ENCODE measurements around the gene SYNE2.
"Not testable (repeated sequence)": the region's sequence is repeated elsewhere in the genome, so short reads cannot be mapped to it uniquely, and the experiment has no call there.

The SYNE2 gene

DNA sequence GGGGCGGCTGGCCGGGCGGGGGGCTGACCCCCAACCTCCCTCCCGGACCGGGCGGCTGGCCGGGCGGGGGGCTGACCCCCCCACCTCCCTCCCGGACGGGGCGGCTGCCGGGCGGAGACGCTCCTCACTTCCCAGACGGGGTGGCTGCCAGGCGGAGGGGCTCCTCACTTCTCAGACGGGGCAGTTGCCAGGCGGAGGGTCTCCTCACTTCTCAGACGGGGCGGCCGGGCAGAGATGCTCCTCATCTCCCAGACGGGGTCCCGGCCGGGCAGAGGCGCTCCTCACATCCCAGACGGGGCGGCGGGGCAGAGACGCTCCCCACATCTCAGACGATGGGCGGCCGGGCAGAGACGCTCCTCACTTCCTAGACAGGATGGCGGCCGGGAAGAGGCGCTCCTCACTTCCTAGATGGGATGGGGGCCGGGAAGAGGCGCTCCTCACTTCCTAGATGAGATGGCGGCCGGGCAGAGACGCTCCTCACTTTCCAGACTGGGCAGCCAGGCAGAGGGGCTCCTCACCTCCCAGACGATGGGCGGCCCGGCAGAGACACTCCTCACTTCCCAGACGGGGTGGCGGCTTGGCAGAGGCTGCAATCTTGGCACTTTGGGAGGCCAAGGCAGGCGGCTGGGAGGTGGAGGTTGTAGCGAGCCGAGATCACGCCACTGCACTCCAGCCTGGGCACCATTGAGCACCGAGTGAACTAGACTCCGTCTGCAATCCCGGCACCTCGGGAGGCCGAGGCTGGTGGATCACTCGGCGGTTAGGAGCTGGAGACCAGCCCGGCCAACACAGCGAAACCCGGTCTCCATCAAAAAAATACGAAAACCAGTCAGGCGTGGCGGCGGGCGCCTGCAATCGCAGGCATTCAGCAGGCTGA is 185.3 kb downstream of the SYNE2 start:
- H3K9me3 ChIP-seq (ENCODE audit: control insufficient read depth in 1 of 2, low read length in 2 of 2); H3K4me3 ChIP-seq (ENCODE audit: low read depth in 1 of 2, low read length in 2 of 2); H3K27me3 ChIP-seq (ENCODE audit: low read depth, low read length); H3K4me1 ChIP-seq (ENCODE audit: control insufficient read depth in 1 of 2, insufficient read depth in 2 of 2, low read length in 2 of 2); H3K36me3 ChIP-seq (ENCODE audit: control insufficient read depth in 1 of 2, insufficient read depth in 2 of 2, low read length in 2 of 2); H3K27ac ChIP-seq (ENCODE audit: low read length): not testable (repeated sequence)

DNA sequence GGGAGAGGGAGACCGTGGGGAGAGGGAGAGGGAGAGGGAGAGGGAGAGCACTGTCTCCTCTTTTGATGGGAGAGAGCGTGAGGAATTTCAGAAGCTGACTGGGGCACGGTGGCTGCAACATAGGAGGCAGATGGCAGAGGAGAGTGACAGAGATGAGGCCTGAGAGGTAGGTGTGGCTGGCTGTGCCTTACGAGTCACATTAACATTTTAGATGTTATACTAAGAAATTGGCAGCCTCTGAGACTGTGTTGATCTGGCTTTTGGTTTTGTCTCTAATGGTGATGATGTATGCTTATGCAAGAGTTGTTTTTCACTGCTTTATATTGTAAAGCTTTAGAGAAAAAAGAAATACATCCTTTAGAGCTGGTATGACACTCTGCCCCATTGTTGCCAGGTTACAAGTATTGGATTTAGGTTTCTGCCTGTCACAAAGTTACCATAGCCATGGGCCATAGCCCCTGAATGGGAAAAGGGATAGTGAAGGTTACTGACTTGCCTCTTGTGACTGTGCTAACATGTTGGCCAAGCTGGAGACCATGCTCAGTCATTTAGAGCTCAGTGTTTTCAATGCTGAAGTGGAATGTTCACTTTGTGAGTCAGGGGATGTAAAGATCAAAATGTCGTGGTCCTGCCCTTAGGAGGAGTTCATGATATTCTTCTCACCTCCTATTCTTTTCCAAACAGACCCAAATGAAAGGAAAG is 186.2 kb downstream of the SYNE2 start:
- Histone ChIP-seq H3K27me3 (ENCODE audit: low read depth, low read length) (no peaks in the 10 kb centered on the region), H3K27ac (ENCODE audit: low read length) (no peak overlapping the region), H3K9me3 (ENCODE audit: control insufficient read depth in 1 of 2, low read length in 2 of 2) (no peaks in the 10 kb centered on the region), H3K36me3 (ENCODE audit: control insufficient read depth in 1 of 2, insufficient read depth in 2 of 2, low read length in 2 of 2) (no peaks in the 10 kb centered on the region), H3K4me3 (ENCODE audit: low read depth in 1 of 2, low read length in 2 of 2) (no peak overlapping the region), H3K4me1 (ENCODE audit: control insufficient read depth in 1 of 2, insufficient read depth in 2 of 2, low read length in 2 of 2) (peaks cover 0 to 9% of the 10 kb centered on the region in 2 donors)

DNA sequence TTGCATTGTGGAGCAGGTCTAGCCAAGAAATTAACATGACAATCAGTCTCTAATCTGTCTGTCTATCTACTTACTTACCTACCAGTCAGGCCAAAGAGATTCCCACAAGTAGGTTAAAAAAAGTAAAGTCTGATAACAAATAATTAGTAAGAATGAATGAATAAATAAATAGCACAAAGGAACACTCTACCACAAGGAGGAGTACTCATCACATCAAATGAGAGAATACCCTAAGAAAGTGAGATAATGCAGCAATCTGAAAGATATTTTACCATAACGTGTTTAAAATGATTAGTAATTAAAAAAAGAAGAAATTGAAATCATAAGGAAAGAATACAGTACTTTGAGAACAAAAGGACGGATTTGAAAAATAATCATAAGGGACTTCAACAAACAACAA is 187.2 kb downstream of the SYNE2 start:
- Histone ChIP-seq H3K27ac (ENCODE audit: low read length) (no peak overlapping the region), H3K36me3 (ENCODE audit: control insufficient read depth in 1 of 2, insufficient read depth in 2 of 2, low read length in 2 of 2) (no peaks in the 10 kb centered on the region), H3K27me3 (ENCODE audit: low read depth, low read length) (no peaks in the 10 kb centered on the region), H3K4me1 (ENCODE audit: control insufficient read depth in 1 of 2, insufficient read depth in 2 of 2, low read length in 2 of 2) (peaks cover 0 to 7% of the 10 kb centered on the region in 2 donors), H3K9me3 (ENCODE audit: control insufficient read depth in 1 of 2, low read length in 2 of 2) (no peaks in the 10 kb centered on the region), H3K4me3 (ENCODE audit: low read depth in 1 of 2, low read length in 2 of 2) (no peak overlapping the region)

DNA sequence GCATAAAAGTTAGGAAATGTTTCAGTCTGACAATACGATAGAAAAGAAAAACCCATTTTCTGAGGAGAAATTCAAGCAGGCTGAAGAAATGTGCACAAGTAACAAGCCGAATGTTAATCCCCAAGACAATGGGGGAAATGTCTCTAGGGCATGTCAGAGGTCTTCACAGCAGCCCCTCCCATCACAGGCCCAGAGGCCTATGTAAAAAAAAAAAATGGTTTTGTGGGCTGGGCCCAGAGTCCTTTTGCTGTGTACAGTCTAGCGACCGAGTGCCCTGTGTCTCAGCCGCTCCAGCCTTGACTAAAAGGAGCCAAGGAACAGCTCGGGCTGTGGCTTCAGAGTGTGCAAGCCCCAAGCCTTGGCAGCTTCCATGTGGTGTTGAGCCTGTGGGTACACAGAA is 190.5 kb downstream of the SYNE2 start:
- not testable (repeated sequence) for H3K4me1 ChIP-seq (ENCODE audit: control insufficient read depth in 1 of 2, insufficient read depth in 2 of 2, low read length in 2 of 2); H3K9me3 ChIP-seq (ENCODE audit: control insufficient read depth in 1 of 2, low read length in 2 of 2); H3K4me3 ChIP-seq (ENCODE audit: low read depth in 1 of 2, low read length in 2 of 2); H3K27ac ChIP-seq (ENCODE audit: low read length); H3K36me3 ChIP-seq (ENCODE audit: control insufficient read depth in 1 of 2, insufficient read depth in 2 of 2, low read length in 2 of 2); H3K27me3 ChIP-seq (ENCODE audit: low read depth, low read length)

DNA sequence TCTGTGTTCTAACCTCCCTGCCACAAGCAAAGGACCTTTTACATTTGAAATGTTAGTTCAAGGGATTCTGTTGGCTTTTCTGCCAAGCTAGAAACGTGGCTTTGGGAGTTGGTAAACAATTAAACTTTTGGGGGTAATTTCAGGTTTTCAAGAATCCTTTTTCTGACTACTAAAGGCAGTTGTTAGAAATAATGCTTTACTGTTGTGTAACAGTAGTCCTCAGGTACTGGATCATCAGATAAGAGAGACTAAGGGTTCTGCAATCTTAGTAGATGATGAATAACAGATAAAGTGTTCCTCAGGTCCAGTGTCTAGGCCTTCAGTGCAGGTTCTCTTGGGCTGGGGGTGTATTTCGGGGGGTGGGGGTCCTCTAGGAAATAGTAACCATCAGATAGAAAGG is 192.3 kb downstream of the SYNE2 start:
- no peak overlapping the region for H3K4me3 ChIP-seq (ENCODE audit: low read depth in 1 of 2, low read length in 2 of 2)
- H3K9me3 ChIP-seq (ENCODE audit: control insufficient read depth in 1 of 2, low read length in 2 of 2) = no peaks in the 10 kb centered on the region
- H3K36me3 ChIP-seq (ENCODE audit: control insufficient read depth in 1 of 2, insufficient read depth in 2 of 2, low read length in 2 of 2) = peaks cover 0 to 4% of the 10 kb centered on the region in 2 donors
- no peaks in the 10 kb centered on the region for H3K27me3 ChIP-seq (ENCODE audit: low read depth, low read length)
- H3K4me1 ChIP-seq (ENCODE audit: control insufficient read depth in 1 of 2, insufficient read depth in 2 of 2, low read length in 2 of 2) = no peaks in the 10 kb centered on the region
- no peak overlapping the region for H3K27ac ChIP-seq (ENCODE audit: low read length)

DNA sequence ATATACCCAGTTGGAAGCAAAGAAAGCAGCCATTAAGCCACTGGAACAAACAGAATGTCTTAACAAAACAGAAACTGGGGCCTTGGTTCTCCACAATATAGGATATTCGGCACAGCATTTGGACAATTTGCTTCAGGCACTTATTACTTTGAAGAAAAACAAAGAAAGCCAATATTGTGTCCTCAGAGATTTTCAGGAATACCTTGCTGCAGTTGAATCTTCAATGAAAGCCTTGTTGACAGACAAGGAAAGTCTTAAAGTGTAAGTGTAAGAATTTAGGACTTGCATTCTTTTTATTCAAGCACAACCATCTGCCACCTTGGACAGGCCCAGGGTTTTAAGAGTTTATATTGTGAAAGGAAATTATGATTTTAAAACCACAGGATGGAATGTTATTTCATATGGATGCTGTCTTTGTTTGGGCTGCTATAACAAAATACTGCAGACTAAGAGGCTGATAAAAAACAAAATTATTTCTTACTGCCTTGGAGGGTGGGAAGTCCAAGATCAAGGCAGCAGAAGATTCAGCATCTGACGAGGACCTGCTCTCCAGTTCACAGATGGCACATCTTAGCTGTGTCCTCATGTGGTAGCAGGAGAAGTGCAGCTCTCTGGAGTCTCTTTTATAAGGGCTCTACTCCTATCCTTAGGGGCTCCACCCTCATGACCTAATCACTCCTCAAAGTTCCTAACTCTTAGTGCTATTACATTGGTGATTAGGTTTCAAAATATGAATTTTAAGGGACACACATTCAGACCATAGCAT is 197.0 kb downstream of the SYNE2 start:
- Histone ChIP-seq H3K4me3 (ENCODE audit: low read depth in 1 of 2, low read length in 2 of 2) (no peak overlapping the region), H3K27ac (ENCODE audit: low read length) (no peak overlapping the region), H3K36me3 (ENCODE audit: control insufficient read depth in 1 of 2, insufficient read depth in 2 of 2, low read length in 2 of 2) (peaks cover 5 to 13% of the 10 kb centered on the region in 2 donors), H3K4me1 (ENCODE audit: control insufficient read depth in 1 of 2, insufficient read depth in 2 of 2, low read length in 2 of 2) (no peaks in the 10 kb centered on the region), H3K27me3 (ENCODE audit: low read depth, low read length) (no peaks in the 10 kb centered on the region), H3K9me3 (ENCODE audit: control insufficient read depth in 1 of 2, low read length in 2 of 2) (no peaks in the 10 kb centered on the region)

DNA sequence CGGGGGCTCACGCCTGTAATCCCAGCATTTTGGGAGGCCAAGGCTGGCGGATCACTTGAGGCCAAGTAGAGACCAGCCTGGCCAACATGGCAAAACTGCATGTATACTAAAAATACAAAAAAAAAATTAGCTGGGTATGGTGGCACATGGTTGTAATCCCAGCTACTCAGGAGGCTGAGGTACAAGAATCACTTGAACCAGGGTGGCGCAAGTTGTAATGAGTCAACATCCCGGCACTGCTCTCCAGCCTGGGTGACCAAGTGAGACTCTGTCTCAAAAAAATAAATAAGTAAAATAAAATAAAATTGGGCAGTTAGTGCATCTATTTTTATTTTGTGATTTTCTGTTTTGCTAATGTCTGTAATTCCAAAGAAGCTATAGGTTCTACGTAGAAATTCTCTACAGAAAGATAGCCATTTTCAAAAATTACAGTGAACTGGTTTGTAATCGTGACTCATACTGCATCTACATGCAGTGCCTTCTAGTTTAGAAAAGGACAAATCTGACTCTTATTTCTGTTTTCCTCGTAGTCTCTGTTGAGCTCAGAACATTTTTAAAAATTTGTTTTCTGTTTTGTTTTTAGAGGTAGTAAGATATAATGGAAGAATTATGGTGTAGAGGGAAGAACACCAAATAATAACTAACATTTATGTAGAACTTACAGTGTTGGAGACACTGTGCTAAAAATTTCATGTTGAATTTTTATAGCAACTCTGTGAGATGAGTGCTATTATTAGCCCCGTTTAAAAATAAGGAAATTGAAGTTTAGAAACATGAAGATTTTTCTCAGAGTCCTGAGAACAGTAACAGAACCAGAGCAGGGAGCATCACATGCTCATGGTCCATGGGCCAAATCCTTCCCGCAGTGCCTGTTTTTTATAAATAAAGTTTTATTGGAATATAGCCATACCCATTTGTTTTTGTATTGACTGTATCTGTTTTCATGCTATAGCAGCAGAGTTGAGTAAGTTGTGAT is 201.2 kb downstream of the SYNE2 start:
- Histone ChIP-seq H3K4me1 (ENCODE audit: control insufficient read depth in 1 of 2, insufficient read depth in 2 of 2, low read length in 2 of 2) (no peaks in the 10 kb centered on the region), H3K27ac (ENCODE audit: low read length) (no peak overlapping the region), H3K36me3 (ENCODE audit: control insufficient read depth in 1 of 2, insufficient read depth in 2 of 2, low read length in 2 of 2) (peaks cover 5 to 13% of the 10 kb centered on the region in 2 donors), H3K27me3 (ENCODE audit: low read depth, low read length) (no peaks in the 10 kb centered on the region), H3K4me3 (ENCODE audit: low read depth in 1 of 2, low read length in 2 of 2) (no peak overlapping the region), H3K9me3 (ENCODE audit: control insufficient read depth in 1 of 2, low read length in 2 of 2) (no peaks in the 10 kb centered on the region)

DNA sequence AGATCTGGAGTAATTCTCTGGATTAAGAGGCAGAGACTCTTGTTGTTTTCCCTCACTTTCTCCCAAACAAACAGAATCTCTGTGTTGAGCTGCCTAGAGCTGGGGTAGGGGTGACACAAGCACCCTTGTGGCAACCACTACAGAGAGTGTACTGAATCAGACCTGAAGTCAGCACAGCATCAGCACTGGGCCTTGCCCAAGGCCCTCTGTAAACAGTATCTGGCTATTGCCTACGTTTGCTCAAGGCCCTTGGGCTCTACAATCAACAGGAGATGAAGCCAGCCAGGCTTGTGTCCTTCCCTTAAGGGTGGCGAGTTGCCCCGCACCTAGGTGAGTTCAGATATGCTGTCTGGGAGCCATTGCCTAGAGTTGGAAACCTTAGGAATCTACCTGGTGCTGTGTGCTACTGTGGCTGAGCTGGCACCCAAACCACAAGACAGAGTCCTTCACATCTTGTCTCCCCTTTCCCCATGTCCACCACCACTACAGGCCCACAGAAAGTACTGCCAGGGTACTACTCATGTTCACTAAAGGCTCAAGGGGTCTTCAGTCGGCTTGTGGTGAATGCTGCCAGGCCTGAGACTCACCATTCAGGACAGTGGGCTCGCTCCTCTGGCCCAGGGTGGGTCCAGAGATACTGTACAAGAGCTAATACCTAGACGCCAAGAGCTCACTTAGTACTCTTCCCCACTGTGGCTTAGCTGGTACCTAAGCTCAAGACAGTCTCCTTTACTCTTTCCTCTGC is 206.8 kb downstream of the SYNE2 start:
- H3K4me3 ChIP-seq (ENCODE audit: low read depth in 1 of 2, low read length in 2 of 2) = no peak overlapping the region
- H3K27me3 ChIP-seq (ENCODE audit: low read depth, low read length) = no peaks in the 10 kb centered on the region
- H3K36me3 ChIP-seq (ENCODE audit: control insufficient read depth in 1 of 2, insufficient read depth in 2 of 2, low read length in 2 of 2) = peaks cover 0 to 6% of the 10 kb centered on the region in 2 donors
- no peaks in the 10 kb centered on the region for H3K4me1 ChIP-seq (ENCODE audit: control insufficient read depth in 1 of 2, insufficient read depth in 2 of 2, low read length in 2 of 2)
- no peaks in the 10 kb centered on the region for H3K9me3 ChIP-seq (ENCODE audit: control insufficient read depth in 1 of 2, low read length in 2 of 2)
- no peak overlapping the region for H3K27ac ChIP-seq (ENCODE audit: low read length)

DNA sequence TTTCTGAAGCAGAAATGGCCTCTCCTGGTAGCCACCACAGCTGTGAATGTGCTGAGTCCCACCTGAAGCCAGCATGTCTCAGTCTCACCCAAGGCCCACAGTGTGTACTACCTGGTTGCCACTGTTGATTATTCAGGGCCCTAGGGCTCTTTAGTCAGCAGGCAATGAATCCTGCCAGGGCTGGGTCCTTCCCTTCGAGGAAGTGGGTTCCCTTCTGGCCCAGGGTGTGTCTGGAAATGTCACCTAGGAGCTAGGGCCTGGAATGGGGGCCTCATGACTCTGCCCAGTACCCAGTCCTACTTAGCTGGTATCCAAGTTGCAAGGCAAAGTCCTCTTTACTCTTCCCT is 207.4 kb downstream of the SYNE2 start:
- Histone ChIP-seq H3K4me3 (ENCODE audit: low read depth in 1 of 2, low read length in 2 of 2) (no peak overlapping the region), H3K4me1 (ENCODE audit: control insufficient read depth in 1 of 2, insufficient read depth in 2 of 2, low read length in 2 of 2) (no peaks in the 10 kb centered on the region), H3K27ac (ENCODE audit: low read length) (no peak overlapping the region), H3K27me3 (ENCODE audit: low read depth, low read length) (no peaks in the 10 kb centered on the region), H3K36me3 (ENCODE audit: control insufficient read depth in 1 of 2, insufficient read depth in 2 of 2, low read length in 2 of 2) (peaks cover 0 to 6% of the 10 kb centered on the region in 2 donors), H3K9me3 (ENCODE audit: control insufficient read depth in 1 of 2, low read length in 2 of 2) (no peaks in the 10 kb centered on the region)

DNA sequence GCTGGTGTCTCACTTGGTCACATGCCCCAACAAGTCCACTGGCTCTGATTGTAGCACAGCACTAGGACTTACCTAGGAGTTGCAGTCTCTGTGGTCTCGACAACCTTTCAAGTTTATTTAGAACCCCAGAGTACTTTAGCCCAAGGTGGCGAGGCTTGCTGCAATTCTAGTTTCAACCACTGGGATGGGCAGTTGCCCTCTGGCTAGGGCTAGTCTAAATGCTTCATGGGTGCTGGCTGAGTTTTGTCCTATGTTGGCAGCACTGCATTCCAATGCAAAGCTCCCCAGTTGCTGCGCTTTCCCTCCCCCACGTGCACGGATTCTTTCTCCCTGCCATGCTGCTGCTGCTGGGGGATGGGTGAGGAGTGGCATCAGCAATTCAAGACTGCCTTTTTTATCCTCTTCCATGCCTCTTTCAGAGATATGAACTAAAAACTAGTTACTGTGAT is 207.9 kb downstream of the SYNE2 start:
- H3K4me1 ChIP-seq (ENCODE audit: control insufficient read depth in 1 of 2, insufficient read depth in 2 of 2, low read length in 2 of 2) = no peaks in the 10 kb centered on the region
- no peak overlapping the region for H3K4me3 ChIP-seq (ENCODE audit: low read depth in 1 of 2, low read length in 2 of 2)
- H3K36me3 ChIP-seq (ENCODE audit: control insufficient read depth in 1 of 2, insufficient read depth in 2 of 2, low read length in 2 of 2) = peaks cover 0 to 6% of the 10 kb centered on the region in 2 donors
- H3K27me3 ChIP-seq (ENCODE audit: low read depth, low read length) = no peaks in the 10 kb centered on the region
- no peaks in the 10 kb centered on the region for H3K9me3 ChIP-seq (ENCODE audit: control insufficient read depth in 1 of 2, low read length in 2 of 2)
- no peak overlapping the region for H3K27ac ChIP-seq (ENCODE audit: low read length)

Data from muscle layer of duodenum (tissue), 2 donors.